ENCODE measurements around the gene EXOG.

Gene EXOG

GRCh38 chr3:38496131-38496910 is at the start of gene EXOG:
TSS of gene EXOG (plus strand) at chr3:38496340. CDS start at chr3:38496368, 28 bp downstream.
- peak; percentile 81 to 92 for DNase-seq

- DNase-seq: no peak
These were observed 49.3 kb upstream of the EXOG start for GRCh38 chr3:38446812-38447211.

- no peak for DNase-seq
These were observed 45.3 kb upstream of the EXOG start for GRCh38 chr3:38450853-38451252.

- peak; percentile 13 to 35 for DNase-seq
These were observed 42.8 kb upstream of the EXOG start, which contains the start of gene ACVR2B for GRCh38 chr3:38453075-38453912. TSS of gene ACVR2B (plus strand) at chr3:38453890. CDS start at chr3:38454323, 433 bp downstream.

- no peak for DNase-seq
These were observed 42.3 kb upstream of the EXOG start for GRCh38 chr3:38453913-38454177.

- DNase-seq: no peak
These were observed 41.8 kb upstream of the EXOG start for GRCh38 chr3:38454178-38454883.

- DNase-seq: no peak
These were observed 41.1 kb upstream of the EXOG start for GRCh38 chr3:38454884-38455638.

GRCh38 chr3:38455639-38456430 is 40.3 kb upstream of the EXOG start:
- peak in 1 of 2 donors; percentile 7 for DNase-seq

GRCh38 chr3:38457111-38458003 is 38.8 kb upstream of the EXOG start:
- no peak for DNase-seq

- DNase-seq: no peak
These were observed 37.2 kb upstream of the EXOG start for GRCh38 chr3:38458796-38459498.

- no peak for DNase-seq
These were observed 36.6 kb upstream of the EXOG start for GRCh38 chr3:38459499-38460048.

GRCh38 chr3:38460377-38461270 is 35.5 kb upstream of the EXOG start:
- DNase-seq: no peak

- DNase-seq: no peak
These were observed 30.5 kb upstream of the EXOG start for GRCh38 chr3:38465588-38466154.

GRCh38 chr3:38468765-38469164 is 27.4 kb upstream of the EXOG start:
- DNase-seq: no peak

- no peak for DNase-seq
These were observed 26.3 kb upstream of the EXOG start for GRCh38 chr3:38469852-38470251.

GRCh38 chr3:38471260-38471857 is 24.8 kb upstream of the EXOG start:
- DNase-seq: no peak

- no peak for DNase-seq
These were observed 23.8 kb upstream of the EXOG start for GRCh38 chr3:38472342-38472741.

- DNase-seq: no peak
These were observed 22.9 kb upstream of the EXOG start for GRCh38 chr3:38473229-38473628.
